ENCODE results near the gene PET117.

DNA sequence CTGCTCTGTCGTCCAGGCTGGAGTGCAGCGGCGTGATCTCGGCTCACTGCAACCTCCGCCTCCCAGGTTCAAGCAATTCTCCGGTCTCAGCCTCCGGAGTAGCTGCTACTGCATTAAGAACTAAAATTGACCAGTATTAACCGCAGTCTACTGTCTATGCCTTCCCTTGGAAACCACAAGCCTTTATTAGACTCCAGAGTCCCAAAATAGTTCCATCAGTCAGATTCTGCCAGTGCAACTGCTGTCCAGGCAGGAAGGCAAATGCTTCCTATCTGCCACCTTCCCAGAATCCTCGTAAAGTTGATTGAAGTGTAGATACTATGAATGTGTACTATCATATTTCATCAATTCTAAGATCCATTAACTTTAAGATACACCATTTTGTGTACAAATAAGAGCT is 16.7 kb downstream of the PET117 start:
- no peak for TF ChIP-seq POLR2A (IDR thresholded peaks at IDR 0.05)
- TF ChIP-seq, protein P1, sequence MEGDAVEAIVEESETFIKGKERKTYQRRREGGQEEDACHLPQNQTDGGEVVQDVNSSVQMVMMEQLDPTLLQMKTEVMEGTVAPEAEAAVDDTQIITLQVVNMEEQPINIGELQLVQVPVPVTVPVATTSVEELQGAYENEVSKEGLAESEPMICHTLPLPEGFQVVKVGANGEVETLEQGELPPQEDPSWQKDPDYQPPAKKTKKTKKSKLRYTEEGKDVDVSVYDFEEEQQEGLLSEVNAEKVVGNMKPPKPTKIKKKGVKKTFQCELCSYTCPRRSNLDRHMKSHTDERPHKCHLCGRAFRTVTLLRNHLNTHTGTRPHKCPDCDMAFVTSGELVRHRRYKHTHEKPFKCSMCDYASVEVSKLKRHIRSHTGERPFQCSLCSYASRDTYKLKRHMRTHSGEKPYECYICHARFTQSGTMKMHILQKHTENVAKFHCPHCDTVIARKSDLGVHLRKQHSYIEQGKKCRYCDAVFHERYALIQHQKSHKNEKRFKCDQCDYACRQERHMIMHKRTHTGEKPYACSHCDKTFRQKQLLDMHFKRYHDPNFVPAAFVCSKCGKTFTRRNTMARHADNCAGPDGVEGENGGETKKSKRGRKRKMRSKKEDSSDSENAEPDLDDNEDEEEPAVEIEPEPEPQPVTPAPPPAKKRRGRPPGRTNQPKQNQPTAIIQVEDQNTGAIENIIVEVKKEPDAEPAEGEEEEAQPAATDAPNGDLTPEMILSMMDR (IDR thresholded peaks at IDR 0.05), result no peak

Measured in testis (tissue), 2 donors.